Cardiac muscle cell (in vitro differentiated cells and primary cell): ENCODE data around the gene OR4D10. TPM values are rescaled to one million over a fixed set of nuclear protein-coding genes. Genes with fewer than 3 reads are reported as not detected.

Experiments used
- DNase-seq, 2 donors: peaks; one replicate each; pipeline versions ENCODE4 v3.0.0 to v3.0.0-alpha.2; 2010 to 2017; ENCODE audit warnings: low read depth in 1 of 2, low spot score in 1 of 2
- H3K27ac ChIP-seq: fragments of 200-600 bp; sonication (generic); 2 replicates; pipeline ENCODE4 v1.5.1; 2016
- H3K27me3 ChIP-seq: fragments of 200-600 bp; sonication (generic); 2 replicates; pipeline ENCODE4 v1.6.0; 2016; ENCODE audit warnings: control low read depth
- H3K36me3 ChIP-seq: fragments of 200-600 bp; sonication (generic); 2 replicates; pipeline ENCODE4 v1.5.1; 2016; ENCODE audit warnings: control low read depth
- H3K4me1 ChIP-seq: fragments of 200-600 bp; sonication (generic); 2 replicates; pipeline ENCODE4 v1.8.1; 2017; ENCODE audit warnings: low read depth, mild to moderate bottlenecking, mixed run types
- H3K4me3 ChIP-seq: fragments of 200-600 bp; sonication (generic); 2 replicates; pipeline ENCODE4 v1.5.1; 2016; ENCODE audit warnings: mild to moderate bottlenecking
- H3K9me3 ChIP-seq: fragments of 200-600 bp; sonication (generic); 2 replicates; pipeline ENCODE4 v1.5.1; 2017; ENCODE audit warnings: low read depth, mild to moderate bottlenecking, control low read depth
- polyA plus RNA-seq: library from polyadenylated mRNA; unstranded; fragments of >200 nt; fragmentation: Nextera tagmentation; extraction: Ambion mirVana; gene quantifications from 2 replicates; pipeline ENCODE4 v1.2.1, GENCODE V29; 2016
- total RNA-seq: library from RNA; depleted of rRNA; stranded (reverse); fragments of >200 nt; gene quantifications from 2 replicates; pipeline ENCODE4 v1.2.3, GENCODE V29; 2016
- TF ChIP-seq, protein P1 (sequence below): IDR thresholded peaks from 2 replicates; pipeline ENCODE4 v1.5.1; 2012; ENCODE audit warnings: low read depth, mild to moderate bottlenecking, low read length

OR4D10 gene
- total and polyA plus RNA-seq, 2 experiments from 2014 or later, result not detected

DNA sequence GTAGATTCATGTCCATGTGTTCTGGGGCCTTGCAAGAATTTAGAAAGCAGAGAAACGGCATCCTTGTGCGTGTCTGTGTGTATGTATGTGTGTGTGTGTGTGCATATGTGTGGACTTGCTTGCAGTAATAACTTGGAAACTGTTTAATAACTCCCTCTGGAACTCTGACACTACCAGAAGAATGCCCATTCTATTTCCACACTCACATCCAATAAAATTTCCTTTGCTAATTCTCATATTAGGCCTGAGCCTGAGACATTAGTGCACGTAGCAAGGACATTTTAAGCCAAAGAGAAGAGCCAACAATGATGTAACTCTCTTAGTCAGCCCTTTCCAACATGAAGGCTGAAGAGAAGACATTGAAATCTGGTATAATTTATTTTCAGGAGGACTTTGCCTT lies 13.2 kb upstream of the OR4D10 start:
- TF ChIP-seq, protein P1, sequence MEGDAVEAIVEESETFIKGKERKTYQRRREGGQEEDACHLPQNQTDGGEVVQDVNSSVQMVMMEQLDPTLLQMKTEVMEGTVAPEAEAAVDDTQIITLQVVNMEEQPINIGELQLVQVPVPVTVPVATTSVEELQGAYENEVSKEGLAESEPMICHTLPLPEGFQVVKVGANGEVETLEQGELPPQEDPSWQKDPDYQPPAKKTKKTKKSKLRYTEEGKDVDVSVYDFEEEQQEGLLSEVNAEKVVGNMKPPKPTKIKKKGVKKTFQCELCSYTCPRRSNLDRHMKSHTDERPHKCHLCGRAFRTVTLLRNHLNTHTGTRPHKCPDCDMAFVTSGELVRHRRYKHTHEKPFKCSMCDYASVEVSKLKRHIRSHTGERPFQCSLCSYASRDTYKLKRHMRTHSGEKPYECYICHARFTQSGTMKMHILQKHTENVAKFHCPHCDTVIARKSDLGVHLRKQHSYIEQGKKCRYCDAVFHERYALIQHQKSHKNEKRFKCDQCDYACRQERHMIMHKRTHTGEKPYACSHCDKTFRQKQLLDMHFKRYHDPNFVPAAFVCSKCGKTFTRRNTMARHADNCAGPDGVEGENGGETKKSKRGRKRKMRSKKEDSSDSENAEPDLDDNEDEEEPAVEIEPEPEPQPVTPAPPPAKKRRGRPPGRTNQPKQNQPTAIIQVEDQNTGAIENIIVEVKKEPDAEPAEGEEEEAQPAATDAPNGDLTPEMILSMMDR, result no peak
- H3K4me3 ChIP-seq, result no peak overlapping the region

DNA sequence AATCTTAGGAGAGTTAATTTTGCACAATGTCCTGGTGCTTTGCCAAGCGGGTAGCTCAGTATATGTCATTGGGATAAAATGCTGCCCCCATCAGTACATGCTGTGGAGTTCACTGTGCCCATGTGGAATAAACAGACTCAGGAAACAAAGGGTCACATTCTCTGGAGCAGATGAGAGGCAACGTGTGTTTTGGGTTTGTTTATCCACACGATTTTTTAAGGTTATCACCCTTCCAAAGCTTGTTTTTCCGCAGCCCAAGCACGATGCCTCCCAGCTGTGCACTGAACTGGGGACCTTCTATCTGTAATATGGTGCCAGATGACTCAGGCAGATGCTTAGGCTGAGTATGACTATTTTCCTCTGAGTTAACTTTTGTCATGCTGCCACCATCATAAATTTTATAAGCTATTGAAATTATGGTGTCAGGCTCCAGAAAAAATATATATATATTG lies 9.9 kb upstream of the OR4D10 start:
- Histone ChIP-seq H3K27ac (no peak overlapping the region), H3K4me3 (no peak overlapping the region), H3K36me3 (no peaks in the 10 kb centered on the region), H3K9me3 (no peaks in the 10 kb centered on the region), H3K27me3 (no peaks in the 10 kb centered on the region), H3K4me1 (no peaks in the 10 kb centered on the region)
- TF ChIP-seq, protein P1, result no peak
- peak in 1 of 2 donors; percentile 17 for DNase-seq

More for the DNA sequence above, 13.2 kb upstream of the OR4D10 start:
- Histone ChIP-seq H3K27me3 (no peaks in the 10 kb centered on the region), H3K4me1 (no peaks in the 10 kb centered on the region), H3K27ac (no peak overlapping the region), H3K36me3 (no peaks in the 10 kb centered on the region), H3K9me3 (no peaks in the 10 kb centered on the region)
- DNase-seq, result no peak

DNA sequence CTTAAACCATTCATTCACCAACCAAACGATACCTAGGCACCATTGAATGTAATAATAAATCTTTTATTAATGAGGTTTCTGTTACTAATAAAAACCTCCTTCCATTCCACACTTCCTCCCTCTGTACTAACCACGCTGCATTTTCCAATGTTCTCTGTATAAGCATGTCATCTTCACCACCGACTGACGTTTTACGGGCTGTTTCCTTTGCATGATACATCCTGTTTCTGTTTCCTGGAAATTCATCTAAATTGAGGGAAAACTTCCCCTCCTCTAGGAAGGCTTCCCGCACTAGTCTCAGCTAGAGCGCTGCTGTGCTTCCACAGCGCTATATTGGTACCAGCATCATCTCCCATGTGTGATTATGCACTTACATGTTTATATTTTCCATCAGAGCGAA lies 2.1 kb downstream of the OR4D10 start:
- DNase-seq, result no peak
- Histone ChIP-seq H3K36me3 (no peaks in the 10 kb centered on the region), H3K4me3 (no peak overlapping the region), H3K4me1 (no peaks in the 10 kb centered on the region), H3K27me3 (no peaks in the 10 kb centered on the region), H3K9me3 (no peaks in the 10 kb centered on the region), H3K27ac (no peak overlapping the region)
- TF ChIP-seq, protein P1, result no peak

DNA sequence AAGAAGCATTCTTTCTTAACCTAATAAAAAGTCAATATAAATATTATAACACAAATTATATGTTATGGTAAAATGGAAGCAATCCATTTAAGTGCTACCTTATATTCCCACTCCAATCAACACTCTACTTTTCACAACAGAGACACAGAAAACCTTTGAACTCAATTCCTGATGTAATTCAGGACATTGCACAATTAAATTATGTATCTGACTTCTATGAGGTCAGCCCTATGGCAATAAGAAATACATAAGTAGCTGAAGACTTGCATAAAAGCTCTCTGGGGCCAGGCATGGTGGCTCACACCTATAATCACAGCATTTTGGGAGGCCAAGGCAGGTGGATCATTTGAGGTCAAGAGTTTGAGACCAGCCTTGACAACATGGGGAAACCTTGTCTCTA lies 6.8 kb downstream of the OR4D10 start:
- H3K36me3 ChIP-seq, result no peaks in the 10 kb centered on the region
- DNase-seq, result no peak
- H3K4me3 ChIP-seq, result no peak overlapping the region
- no peaks in the 10 kb centered on the region for H3K27me3 ChIP-seq
- H3K4me1 ChIP-seq, result no peaks in the 10 kb centered on the region
- H3K9me3 ChIP-seq, result no peaks in the 10 kb centered on the region
- no peak overlapping the region for H3K27ac ChIP-seq
- TF ChIP-seq, protein P1, result no peak

DNA sequence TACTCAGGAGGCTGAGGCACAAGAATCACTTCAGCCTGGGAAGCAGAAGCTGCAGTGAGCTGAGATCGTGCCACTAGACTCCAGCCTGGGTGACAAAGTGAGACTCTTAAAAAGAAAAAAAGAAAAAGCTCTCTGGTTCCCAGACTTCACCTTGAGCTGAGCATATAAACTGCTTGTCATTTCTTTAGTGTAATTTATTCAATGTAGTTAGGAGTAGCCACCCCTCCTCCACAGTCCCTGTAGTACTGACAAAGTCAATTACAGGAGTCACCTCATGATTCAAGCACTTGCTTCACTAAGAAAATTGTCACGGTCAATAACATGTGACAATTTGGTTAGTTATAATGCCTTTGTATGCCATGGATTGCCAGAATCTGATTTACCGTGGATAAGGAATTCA lies 7.2 kb downstream of the OR4D10 start:
- Histone ChIP-seq H3K36me3 (no peaks in the 10 kb centered on the region), H3K27me3 (no peaks in the 10 kb centered on the region), H3K4me3 (no peak overlapping the region), H3K9me3 (no peaks in the 10 kb centered on the region), H3K27ac (no peak overlapping the region), H3K4me1 (no peaks in the 10 kb centered on the region)
- DNase-seq, result no peak
- TF ChIP-seq, protein P1, result no peak

DNA sequence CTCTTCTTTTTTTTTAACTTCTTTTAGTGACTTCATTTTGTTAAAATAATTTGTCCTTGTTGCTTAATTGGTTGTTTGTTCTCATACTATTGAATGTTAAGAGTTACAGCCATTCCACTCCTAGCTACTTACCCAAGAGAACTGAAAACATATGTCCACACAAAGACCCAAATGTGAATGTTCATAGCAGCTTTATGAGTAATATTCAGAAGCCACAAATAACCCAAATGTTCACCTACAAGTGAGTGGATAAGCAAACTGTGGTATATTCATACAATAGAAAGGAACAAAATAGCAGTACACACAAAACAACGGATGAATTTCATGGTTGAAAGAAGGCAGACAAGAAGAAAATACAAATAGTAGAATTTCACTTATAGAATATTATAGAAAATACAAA lies 28.8 kb downstream of the OR4D10 start:
- no peak overlapping the region for H3K27ac ChIP-seq
- H3K27me3 ChIP-seq, result no peaks in the 10 kb centered on the region
- H3K4me3 ChIP-seq, result no peak overlapping the region
- no peaks in the 10 kb centered on the region for H3K36me3 ChIP-seq
- no peaks in the 10 kb centered on the region for H3K9me3 ChIP-seq
- TF ChIP-seq, protein P1, result no peak
- DNase-seq, result no peak
- no peaks in the 10 kb centered on the region for H3K4me1 ChIP-seq
